ENCODE results near the gene CBR1. TPM values are rescaled to one million over a fixed set of nuclear protein-coding genes. Genes with fewer than 3 reads are reported as not detected.

The CBR1 gene
- total and polyA plus RNA-seq, 12 donors, result 38.3 to 602 (median 107) TPM

GRCh38 chr21:36029309-36029708 lies 40.5 kb upstream of the CBR1 start:
- H3K27ac ChIP-seq, result no peak overlapping the region
- no peaks in the 10 kb centered on the region for H3K27me3 ChIP-seq
- intact Hi-C loops (cut with DNase I), result loop anchor here in 1 of 2 donors (5.0 to 10.0 kb wide), 2 partner anchors 195 to 1287 kb away; no protein-coding TSS in a partner anchor
- H3K4me3 ChIP-seq, result no peak overlapping the region
- H3K4me1 ChIP-seq (replicated peaks in 1 of 2), result no peaks in the 10 kb centered on the region
- peak in 1 of 7 donors; percentile 48 for DNase-seq
- 82 to 89% (median 88%) methylated on average over 8 of the region's 8 CpGs for WGBS, 4 donors
- no peak for TF ChIP-seq POLR2A (IDR thresholded peaks at IDR 0.05)
- TF ChIP-seq CTCF (IDR thresholded peaks at IDR 0.05), result no peak
- no peaks in the 10 kb centered on the region for H3K36me3 ChIP-seq (replicated peaks in 1 of 2)
- no peaks in the 10 kb centered on the region for H3K9me3 ChIP-seq (replicated peaks in 1 of 3)

- WGBS, 4 donors, result 57 to 68% (median 62%) methylated on average over 15 to 16 of the region's 16 CpGs
- Histone ChIP-seq H3K9me3 (replicated peaks in 1 of 3) (no peaks in the 10 kb centered on the region), H3K27ac (no peak overlapping the region), H3K27me3 (no peaks in the 10 kb centered on the region), H3K4me1 (replicated peaks in 1 of 2) (no peaks in the 10 kb centered on the region), H3K4me3 (no peak overlapping the region), H3K36me3 (replicated peaks in 1 of 2) (peaks cover 0 to 4% of the 10 kb centered on the region in 2 donors)
- no peak for TF ChIP-seq POLR2A (IDR thresholded peaks at IDR 0.05)
- no peak for TF ChIP-seq CTCF (IDR thresholded peaks at IDR 0.05)
- intact Hi-C loops (cut with DNase I), result no loop called here
- DNase-seq, result peak in 1 of 7 donors; percentile 43
These were observed 39.1 kb upstream of the CBR1 start for GRCh38 chr21:36030581-36031189.

DNA sequence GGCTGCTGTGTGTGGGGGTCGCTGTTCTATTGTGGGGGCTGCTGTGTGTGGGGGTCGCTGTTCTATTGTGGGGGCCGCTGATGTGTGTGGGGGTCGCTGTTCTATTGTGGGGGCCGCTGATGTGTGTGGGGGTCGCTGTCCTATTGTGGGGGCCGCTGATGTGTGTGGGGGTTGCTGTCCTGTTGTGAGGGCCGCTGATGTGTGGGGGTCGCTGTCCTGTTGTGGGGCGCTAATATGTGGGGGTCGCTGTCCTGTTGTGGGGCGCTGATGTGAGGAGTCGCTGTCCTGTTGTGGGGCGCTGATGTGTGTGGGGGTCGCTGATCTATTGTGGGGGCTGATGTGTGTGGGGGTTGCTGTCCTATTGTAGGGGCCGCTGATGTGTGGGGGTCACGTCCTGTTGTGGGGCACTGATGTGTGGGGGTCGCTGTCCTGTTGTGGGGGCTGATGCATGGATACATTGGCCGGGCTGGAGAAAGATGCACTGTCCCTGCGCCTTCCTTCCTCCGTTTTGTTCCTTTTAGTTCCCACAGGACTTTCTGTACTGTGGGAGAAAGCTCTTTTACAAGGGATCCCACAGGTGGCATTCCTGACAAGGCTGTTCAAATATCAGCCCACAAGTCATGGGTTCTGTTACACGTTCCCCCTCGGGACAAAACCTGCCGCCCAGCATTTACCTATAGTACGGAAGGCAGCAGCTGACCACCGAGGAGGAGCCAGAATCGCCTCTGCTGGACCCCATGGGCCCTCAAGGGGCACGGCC lies 37.0 kb upstream of the CBR1 start:
- WGBS, 4 donors, result 85 to 92% (median 90%) methylated on average over 16 to 28 of the region's 28 CpGs
- H3K27me3 ChIP-seq, result no peaks in the 10 kb centered on the region
- no peak overlapping the region for H3K27ac ChIP-seq
- peaks cover 0 to 23% of the 10 kb centered on the region in 2 donors for H3K36me3 ChIP-seq (replicated peaks in 1 of 2)
- H3K4me1 ChIP-seq (replicated peaks in 1 of 2), result no peaks in the 10 kb centered on the region
- no peak for TF ChIP-seq POLR2A (IDR thresholded peaks at IDR 0.05)
- no peak for TF ChIP-seq CTCF (IDR thresholded peaks at IDR 0.05)
- no peaks in the 10 kb centered on the region for H3K9me3 ChIP-seq (replicated peaks in 1 of 3)
- no peak overlapping the region for H3K4me3 ChIP-seq
- intact Hi-C loops (cut with DNase I), result no loop called here
- peak in 2 of 7 donors; percentile 11 to 47 for DNase-seq

GRCh38 chr21:36034211-36034913 lies 35.5 kb upstream of the CBR1 start:
- Histone ChIP-seq H3K27ac (no peak overlapping the region), H3K27me3 (no peaks in the 10 kb centered on the region), H3K36me3 (replicated peaks in 1 of 2) (peaks cover 0 to 33% of the 10 kb centered on the region in 2 donors), H3K9me3 (replicated peaks in 1 of 3) (no peaks in the 10 kb centered on the region), H3K4me3 (no peak overlapping the region), H3K4me1 (replicated peaks in 1 of 2) (no peaks in the 10 kb centered on the region)
- intact Hi-C loops (cut with DNase I), result no loop called here
- 85 to 94% (median 88%) methylated on average over 16 of the region's 16 CpGs for WGBS, 4 donors
- DNase-seq, result peak in 1 of 7 donors; percentile 41
- TF ChIP-seq POLR2A (IDR thresholded peaks at IDR 0.05), result no peak

All from adrenal gland (tissue), 12 donors.